Kidney tubule cell (primary cell): ENCODE results near the gene PPP1R7.

Experiments
- DNase-seq: peaks from one replicate; pipeline ENCODE4 v3.0.0-alpha.2; 2018; ENCODE audit warnings: low spot score

PPP1R7 gene

GRCh38 chr2:241120440-241120839, 29.8 kb upstream of the PPP1R7 start:
- no peak for DNase-seq

- no peak for DNase-seq
Measured at GRCh38 chr2:241121008-241121407, 29.3 kb upstream of the PPP1R7 start.

GRCh38 chr2:241122376-241123002, 27.8 kb upstream of the PPP1R7 start:
- DNase-seq: no peak

- no peak for DNase-seq
Measured at GRCh38 chr2:241123816-241124536, 26.3 kb upstream of the PPP1R7 start.

- DNase-seq: no peak
Measured at GRCh38 chr2:241125626-241126025, 24.6 kb upstream of the PPP1R7 start.

- DNase-seq: no peak
Measured at GRCh38 chr2:241126201-241126611, 24.1 kb upstream of the PPP1R7 start.

- no peak for DNase-seq
Measured at GRCh38 chr2:241126771-241127202, 23.5 kb upstream of the PPP1R7 start.

GRCh38 chr2:241128266-241128665, 22.0 kb upstream of the PPP1R7 start:
- no peak for DNase-seq

- no peak for DNase-seq
Measured at GRCh38 chr2:241129086-241129871, 21.0 kb upstream of the PPP1R7 start.

GRCh38 chr2:241130316-241130715, 20.0 kb upstream of the PPP1R7 start:
- no peak for DNase-seq

GRCh38 chr2:241131531-241131930, 18.7 kb upstream of the PPP1R7 start:
- DNase-seq: no peak

- DNase-seq: no peak
Measured at GRCh38 chr2:241132538-241133435, 17.5 kb upstream of the PPP1R7 start.

- no peak for DNase-seq
Measured at GRCh38 chr2:241133436-241133820, 16.8 kb upstream of the PPP1R7 start.

GRCh38 chr2:241134711-241135110, 15.6 kb upstream of the PPP1R7 start:
- DNase-seq: no peak

- no peak for DNase-seq
Measured at GRCh38 chr2:241135737-241136136, 14.5 kb upstream of the PPP1R7 start.

GRCh38 chr2:241136191-241136590, 14.1 kb upstream of the PPP1R7 start:
- DNase-seq: no peak

GRCh38 chr2:241136661-241137260, 13.5 kb upstream of the PPP1R7 start:
- DNase-seq: no peak

GRCh38 chr2:241137276-241138190, 12.7 kb upstream of the PPP1R7 start:
- DNase-seq: no peak

- no peak for DNase-seq
Measured at GRCh38 chr2:241138471-241138870, 11.8 kb upstream of the PPP1R7 start.
